Activated CD4-positive, CD25-positive, alpha-beta regulatory T cell treated with anti-CD3 and anti-CD28 coated beads, Interleukin-2, amount 50 U/mL, for 16 hours (primary cell): ENCODE data around the gene TMA7B.

Experiments used
- DNase-seq: peaks from one replicate; pipeline ENCODE4 v3.0.0-alpha.2; 2020; ENCODE audit warnings: low read depth, low spot score

Gene TMA7B

GRCh38 chr22:39952347-39952746 is 7.8 kb upstream of the TMA7B start:
- no peak for DNase-seq

- DNase-seq, result no peak
Measured at GRCh38 chr22:39953101-39953500, 7.1 kb upstream of the TMA7B start.

- DNase-seq, result no peak
Measured at GRCh38 chr22:39954584-39955055, 5.6 kb upstream of the TMA7B start.

- DNase-seq, result no peak
Measured at GRCh38 chr22:39955675-39956074, 4.5 kb upstream of the TMA7B start.

- DNase-seq, result no peak
Measured at GRCh38 chr22:39956932-39957664, 3.1 kb upstream of the TMA7B start.

- no peak for DNase-seq
Measured at GRCh38 chr22:39958009-39958711, 2.0 kb upstream of the TMA7B start.

- no peak for DNase-seq
Measured at GRCh38 chr22:39958949-39959639, 1.1 kb upstream of the TMA7B start.

GRCh38 chr22:39960791-39961746 is 872 bp downstream of the TMA7B start:
- peak; percentile 34 for DNase-seq

- DNase-seq, result no peak
Measured at GRCh38 chr22:39962071-39962470, 1.9 kb downstream of the TMA7B start.

GRCh38 chr22:39965748-39966147 is 5.6 kb downstream of the TMA7B start:
- DNase-seq, result no peak

- DNase-seq, result no peak
Measured at GRCh38 chr22:39966470-39966869, 6.3 kb downstream of the TMA7B start.

- DNase-seq, result no peak
Measured at GRCh38 chr22:39967103-39967829, 7.1 kb downstream of the TMA7B start.

- DNase-seq, result no peak
Measured at GRCh38 chr22:39967996-39968972, 8.1 kb downstream of the TMA7B start.

GRCh38 chr22:39970742-39971141 is 10.5 kb downstream of the TMA7B start:
- no peak for DNase-seq

GRCh38 chr22:39972641-39973040 is 12.4 kb downstream of the TMA7B start:
- no peak for DNase-seq

GRCh38 chr22:39973656-39974055 is 13.5 kb downstream of the TMA7B start:
- no peak for DNase-seq

- DNase-seq, result no peak
Measured at GRCh38 chr22:39974065-39974464, 13.9 kb downstream of the TMA7B start.

- DNase-seq, result no peak
Measured at GRCh38 chr22:39979048-39979447, 18.9 kb downstream of the TMA7B start.

GRCh38 chr22:39979458-39979857 is 19.3 kb downstream of the TMA7B start:
- DNase-seq, result no peak
